NCI-H2107 (cell line): ENCODE results near the gene DDX31.

Experiments used
- DNase-seq: peaks from one replicate; lab custom pipeline; 2025; lab: John Stamatoyannopoulos, UW

The DDX31 gene

GRCh38 chr9:132546148-132547051 is 123.4 kb downstream of the DDX31 start:
- DNase-seq = peak; percentile 22

DNA sequence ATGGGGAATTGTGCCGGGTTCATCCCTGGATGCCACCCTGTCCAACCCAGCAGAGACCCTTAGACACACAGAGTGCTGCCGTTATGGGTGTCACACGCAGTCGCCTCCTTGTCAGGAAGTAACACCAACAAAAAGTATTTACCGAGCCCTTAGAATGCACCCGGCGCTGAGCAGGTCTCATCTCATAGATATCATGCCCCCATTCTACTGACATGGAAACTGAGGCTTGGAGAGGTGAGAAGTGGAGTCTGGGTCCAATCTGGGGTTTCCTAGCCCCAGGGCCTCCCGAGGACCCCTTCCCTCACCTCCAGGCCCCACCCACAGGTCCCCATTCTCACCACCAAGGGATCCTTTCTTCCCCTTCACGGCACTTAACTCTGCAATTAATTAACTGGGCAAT is 124.2 kb downstream of the DDX31 start:
- DNase-seq = no peak

DNA sequence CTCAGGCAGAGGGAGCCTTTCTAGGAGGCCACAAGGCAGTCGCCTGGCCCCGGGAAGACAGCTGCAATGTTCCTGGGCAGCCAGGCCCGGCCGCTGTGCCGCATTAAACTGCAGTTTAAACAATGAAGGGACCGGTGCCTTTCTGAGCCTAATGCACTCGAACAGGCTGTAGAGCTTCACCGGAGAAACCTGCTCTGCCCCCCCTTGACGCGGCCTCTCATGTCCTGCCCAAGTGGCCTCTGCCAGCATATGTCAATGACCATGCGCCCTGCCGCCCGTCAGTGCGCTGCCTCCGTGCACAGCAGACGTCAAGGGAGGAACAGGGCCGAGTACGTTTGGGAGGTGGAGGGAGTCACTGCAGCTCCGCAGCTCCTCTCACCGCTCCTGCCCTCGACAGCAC is 125.8 kb downstream of the DDX31 start:
- no peak for DNase-seq

DNA sequence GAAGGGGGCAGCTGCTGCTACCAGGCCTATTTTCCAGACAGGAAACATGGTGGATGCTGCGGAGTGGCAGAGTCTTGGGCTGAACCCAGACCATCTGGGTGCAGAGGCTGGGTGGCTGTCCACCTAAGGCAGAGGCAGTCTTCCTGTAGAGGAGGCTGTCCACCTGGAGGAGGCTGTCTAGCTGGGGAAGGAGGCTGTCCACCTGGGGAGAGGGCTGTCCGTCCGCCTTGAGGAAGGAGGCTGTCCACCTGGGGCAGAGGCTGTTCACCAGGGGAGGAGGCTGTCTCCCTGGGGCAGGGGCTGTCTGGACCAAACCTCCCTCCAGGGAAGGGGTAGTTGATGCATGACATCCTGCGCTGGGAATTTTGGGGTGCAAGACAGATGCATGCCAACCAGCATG is 126.5 kb downstream of the DDX31 start:
- no peak for DNase-seq
